AG04449 (cell line): ENCODE measurements around the gene RAI14.

Experiments used
- CTCF ChIA-PET: fragments of 350-600 bp; formaldehyde crosslinking; extraction: SDS; loops from one replicate; lab custom pipeline; 2021; ENCODE audit warnings: antibody characterized with exemption; lab: Yijun Ruan, JAX
- POLR2A ChIA-PET: fragments of 400-600, 350-600 bp; formaldehyde crosslinking; extraction: SDS; loops from one replicate; lab custom pipeline; 2020; ENCODE audit warnings: antibody characterized with exemption, inconsistent platforms; lab: Yijun Ruan, JAX
- DNase-seq: peaks from one replicate; pipeline ENCODE4 v3.0.0-alpha.2; 2010; ENCODE audit warnings: low read depth, low spot score
- H3K4me3 ChIP-seq: 2 replicates; pipeline ENCODE4 v1.5.1; 2011; ENCODE audit warnings: low read depth, mild to moderate bottlenecking, control low read depth, low read length
- TF ChIP-seq, protein P1 (sequence below): IDR thresholded peaks from one replicate; pipeline ENCODE4 v1.5.1; 2011; ENCODE audit warnings: mild to moderate bottlenecking, moderate library complexity, low read length, control low read depth, inconsistent platforms; ENCODE audit not compliant: insufficient read depth; ENCODE audit errors: missing control alignments

The RAI14 gene

DNA sequence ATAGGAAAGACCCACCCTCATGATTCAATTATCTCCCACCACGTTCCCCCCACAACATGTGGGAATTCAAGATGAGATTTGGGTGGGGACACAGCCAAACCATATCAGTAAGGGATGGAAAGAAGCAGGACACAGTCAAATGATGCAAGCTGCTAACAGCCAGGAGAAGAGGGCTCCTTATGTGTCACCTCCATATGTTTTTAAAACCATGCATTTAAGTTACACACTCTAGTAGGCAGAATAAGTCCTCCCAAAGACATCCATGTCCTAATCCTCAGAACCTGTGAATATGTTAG lies 178.6 kb downstream of the RAI14 start:
- TF ChIP-seq, protein P1, sequence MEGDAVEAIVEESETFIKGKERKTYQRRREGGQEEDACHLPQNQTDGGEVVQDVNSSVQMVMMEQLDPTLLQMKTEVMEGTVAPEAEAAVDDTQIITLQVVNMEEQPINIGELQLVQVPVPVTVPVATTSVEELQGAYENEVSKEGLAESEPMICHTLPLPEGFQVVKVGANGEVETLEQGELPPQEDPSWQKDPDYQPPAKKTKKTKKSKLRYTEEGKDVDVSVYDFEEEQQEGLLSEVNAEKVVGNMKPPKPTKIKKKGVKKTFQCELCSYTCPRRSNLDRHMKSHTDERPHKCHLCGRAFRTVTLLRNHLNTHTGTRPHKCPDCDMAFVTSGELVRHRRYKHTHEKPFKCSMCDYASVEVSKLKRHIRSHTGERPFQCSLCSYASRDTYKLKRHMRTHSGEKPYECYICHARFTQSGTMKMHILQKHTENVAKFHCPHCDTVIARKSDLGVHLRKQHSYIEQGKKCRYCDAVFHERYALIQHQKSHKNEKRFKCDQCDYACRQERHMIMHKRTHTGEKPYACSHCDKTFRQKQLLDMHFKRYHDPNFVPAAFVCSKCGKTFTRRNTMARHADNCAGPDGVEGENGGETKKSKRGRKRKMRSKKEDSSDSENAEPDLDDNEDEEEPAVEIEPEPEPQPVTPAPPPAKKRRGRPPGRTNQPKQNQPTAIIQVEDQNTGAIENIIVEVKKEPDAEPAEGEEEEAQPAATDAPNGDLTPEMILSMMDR = no peak
- DNase-seq = no peak
- POLR2A ChIA-PET = no interaction called here
- H3K4me3 ChIP-seq = no peak overlapping the region
- CTCF ChIA-PET = interaction anchor here (1.3 to 1.7 kb wide), 2 partner anchors 9 to 64 kb away, joined by 3 to 5 read pairs; no protein-coding TSS in a partner anchor

DNA sequence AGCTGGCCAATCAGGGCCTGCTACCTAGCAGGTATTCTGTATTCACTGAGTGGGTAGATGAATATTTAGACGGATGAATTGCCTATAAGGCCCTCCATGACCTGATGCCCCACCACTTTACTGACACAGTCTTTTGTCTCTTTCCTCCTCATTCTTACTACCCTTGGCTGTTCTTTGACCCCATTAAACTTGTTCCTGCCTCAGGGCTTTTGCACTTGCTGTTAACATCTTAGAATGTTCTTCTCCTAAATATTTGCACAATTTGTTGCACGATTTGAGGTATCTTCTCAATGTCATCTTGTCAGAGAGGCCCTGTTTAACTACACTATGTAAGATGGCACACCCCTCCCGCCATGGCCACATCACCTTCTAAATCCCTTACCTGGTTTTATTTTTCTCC lies 179.5 kb downstream of the RAI14 start:
- no peak overlapping the region for H3K4me3 ChIP-seq
- CTCF ChIA-PET = interaction anchor here (0.8 to 1.7 kb wide), 3 partner anchors 10 to 63 kb away, joined by 3 to 5 read pairs (median 3); no protein-coding TSS in a partner anchor
- POLR2A ChIA-PET = no interaction called here
- no peak for DNase-seq
- TF ChIP-seq, protein P1 = no peak

DNA sequence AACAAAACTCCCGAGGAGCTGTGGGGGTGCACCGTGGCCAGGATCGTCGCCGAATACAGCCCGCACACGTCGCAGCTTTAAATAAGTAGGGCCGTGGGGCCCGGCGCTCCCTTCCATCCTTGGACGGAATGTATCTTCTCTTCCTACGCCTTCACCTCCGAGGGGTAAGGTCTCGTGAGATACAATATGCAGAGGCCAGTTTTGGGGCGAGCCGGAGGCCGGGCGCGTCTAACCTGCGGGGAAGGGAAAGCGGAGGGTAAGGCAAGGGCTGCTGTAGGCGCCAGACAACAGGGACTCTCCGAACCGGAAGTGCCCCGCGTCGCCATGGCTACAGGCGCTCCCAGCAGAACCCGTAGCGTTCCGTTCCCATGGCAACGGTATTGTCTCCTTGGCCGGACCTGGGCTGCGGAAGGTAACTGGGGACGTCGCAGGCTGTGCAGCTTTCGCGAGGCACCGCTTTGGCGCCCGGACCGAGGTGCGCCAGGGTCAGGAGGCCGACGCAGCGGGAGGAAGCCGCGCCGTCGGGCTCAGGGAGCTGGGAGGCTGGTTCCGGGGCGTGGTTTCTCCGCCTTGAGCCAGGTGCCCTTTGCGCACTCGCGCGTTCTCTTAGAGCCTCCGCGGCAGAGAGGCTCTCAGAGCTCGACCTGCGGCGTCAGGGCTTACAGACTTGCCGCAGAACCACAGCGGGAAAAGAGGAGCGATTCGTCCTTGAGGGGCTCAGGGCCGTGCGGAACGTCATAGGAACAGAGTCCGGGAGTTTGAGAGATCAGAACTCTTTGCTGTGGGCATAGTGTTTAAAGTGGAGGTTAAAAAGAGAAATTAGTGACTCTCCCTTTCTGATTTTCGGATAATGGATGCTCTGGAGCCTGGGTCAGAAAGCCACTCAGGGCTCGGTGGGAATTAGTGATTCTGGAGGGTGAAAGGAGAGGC lies 182.9 kb downstream of the RAI14 start, which contains the start of gene TTC23L:
Gene TTC23L (plus strand): TSS at position 380 of the 930 bp plus-strand sequence. CDS start 1,508 bp downstream, outside the sequence.
- ChIA-PET CTCF (interaction anchor here (1.0 to 1.6 kb wide), 5 partner anchors 54 to 345 kb away, joined by 3 to 6 read pairs (median 3); no protein-coding TSS in a partner anchor), POLR2A (interaction anchor here (0.7 to 1.0 kb wide), 3 partner anchors 14 to 89 kb away, joined by 3 to 5 read pairs (median 3); no protein-coding TSS in a partner anchor)
- no peak for DNase-seq
- peak within 1 kb of the TSS; percentile 93 for H3K4me3 ChIP-seq
- TF ChIP-seq, protein P1 = no peak

DNA sequence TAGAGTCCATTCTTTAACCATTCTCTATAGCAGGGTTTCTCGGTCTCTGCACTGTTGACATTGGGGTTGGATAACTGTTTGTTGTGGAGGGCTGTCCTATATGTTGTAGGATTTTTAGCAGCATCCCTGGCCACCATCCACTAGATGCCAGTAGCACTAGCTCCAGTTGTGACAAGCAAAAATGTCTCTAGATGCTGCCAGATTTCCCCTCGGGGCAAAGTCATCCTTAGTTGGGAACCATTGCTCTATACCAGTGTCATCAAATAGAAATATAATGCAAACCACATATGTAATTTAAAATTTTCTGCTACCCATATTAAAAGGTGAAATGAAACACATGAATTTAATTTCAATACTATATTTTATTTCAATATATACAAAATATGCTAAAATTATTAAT lies 185.7 kb downstream of the RAI14 start:
- H3K4me3 ChIP-seq = no peak overlapping the region
- no peak for DNase-seq
- CTCF ChIA-PET = interaction anchor here (1.5 kb wide), 1 partner anchor 56 kb away, joined by 5 read pairs; no protein-coding TSS in a partner anchor
- TF ChIP-seq, protein P1 = no peak
- POLR2A ChIA-PET = interaction anchor here (0.6 kb wide), 1 partner anchor 240 kb away, joined by 6 read pairs; no protein-coding TSS in a partner anchor

DNA sequence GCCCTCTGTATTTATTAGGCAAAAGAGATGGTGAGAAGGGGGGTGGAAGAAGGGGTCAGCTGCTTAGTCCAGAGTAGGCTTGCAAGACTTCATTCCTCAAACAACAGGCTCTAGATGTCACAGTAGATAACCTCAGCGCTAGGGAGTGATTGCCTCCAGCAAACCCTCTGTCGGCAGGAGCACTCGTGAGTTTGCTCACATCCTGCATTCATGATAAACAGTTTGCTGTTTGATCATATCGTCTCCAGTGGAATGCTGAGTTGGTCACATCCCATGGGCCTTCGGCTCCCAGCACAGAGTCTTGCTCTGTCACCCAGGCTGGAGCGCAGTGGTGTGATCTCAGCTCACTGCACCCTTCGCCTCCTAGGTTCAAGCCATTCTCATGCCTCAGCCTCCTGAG lies 186.4 kb downstream of the RAI14 start:
- no peak for DNase-seq
- POLR2A ChIA-PET = no interaction called here
- TF ChIP-seq, protein P1 = no peak
- CTCF ChIA-PET = interaction anchor here (0.8 kb wide), 1 partner anchor 54 kb away, joined by 3 read pairs; no protein-coding TSS in a partner anchor
- H3K4me3 ChIP-seq = no peak overlapping the region

DNA sequence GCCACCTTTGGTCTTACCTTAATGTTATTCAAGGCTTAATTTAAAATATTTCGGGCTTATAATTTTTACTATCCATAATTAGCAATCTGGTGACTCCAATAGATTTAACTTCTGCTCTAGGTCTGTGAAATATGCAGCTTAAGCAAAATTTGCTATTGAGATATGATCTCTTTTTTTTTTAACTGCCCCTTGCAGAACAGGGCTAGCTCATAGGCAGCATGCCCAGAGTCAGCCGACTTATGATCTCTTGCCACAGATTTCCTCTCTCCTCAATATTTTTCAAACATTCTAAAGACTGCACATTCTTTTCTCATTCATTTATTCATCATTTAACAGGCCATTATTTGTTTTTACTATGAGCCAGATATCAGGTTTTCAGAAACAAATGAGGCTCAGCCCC lies 187.4 kb downstream of the RAI14 start:
- TF ChIP-seq, protein P1 = no peak
- POLR2A ChIA-PET = no interaction called here
- no peak for DNase-seq
- CTCF ChIA-PET = interaction anchor here (0.8 kb wide), 1 partner anchor 53 kb away, joined by 3 read pairs; no protein-coding TSS in a partner anchor
- no peak overlapping the region for H3K4me3 ChIP-seq
